ENCODE data around the gene ZBTB20.

ZBTB20 gene

DNA sequence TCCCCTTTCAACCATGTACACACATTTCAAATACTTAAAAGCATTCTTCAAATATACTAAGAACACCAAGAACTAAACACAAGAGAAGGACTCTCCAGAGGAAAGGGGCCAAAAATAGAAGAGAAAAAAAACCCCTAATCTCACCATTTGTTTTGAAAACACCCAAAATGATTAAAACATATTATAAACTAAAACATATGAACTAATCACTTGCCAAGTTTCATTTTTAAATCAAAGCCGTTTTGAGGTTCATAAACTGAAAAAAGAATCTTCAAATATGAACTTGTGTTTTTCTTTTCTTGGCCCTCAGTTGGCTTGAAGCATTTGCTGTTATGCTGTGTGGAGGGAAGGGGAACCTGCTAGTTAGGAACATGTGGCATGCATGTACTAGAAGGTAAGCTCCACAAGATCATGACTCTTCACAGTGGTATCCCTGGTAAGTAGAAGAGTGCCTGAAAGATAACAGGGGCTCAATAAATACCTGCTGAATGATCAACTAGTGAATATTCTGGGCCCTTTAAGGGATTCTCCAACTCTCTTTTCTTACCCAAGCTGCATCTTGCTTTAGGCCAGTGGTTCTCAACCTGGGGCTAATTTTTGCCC lies 628.8 kb downstream of the ZBTB20 start:
- no peak overlapping the region for H3K4me3 ChIP-seq (ENCODE audit: low read length)
- H3K27ac ChIP-seq (ENCODE audit: low read length), result no peak overlapping the region
- no CpG with 5 or more reads among the region's 1 CpG for WGBS (ENCODE audit: insufficient coverage, insufficient read length)
- no peak for DNase-seq (ENCODE audit: low read depth, low spot score)
- no peaks in the 10 kb centered on the region; the same call in 1 of the 2 replicates for H3K36me3 ChIP-seq (ENCODE audit: control insufficient read depth, insufficient read depth, low read length)
- no peaks in the 10 kb centered on the region for H3K4me1 ChIP-seq (ENCODE audit: control insufficient read depth, insufficient read depth, low read length)
- H3K9me3 ChIP-seq (ENCODE audit: control insufficient read depth, insufficient read depth, low read length), result no peaks in the 10 kb centered on the region
- H3K27me3 ChIP-seq (ENCODE audit: control insufficient read depth, insufficient read depth, low read length), result no peaks in the 10 kb centered on the region; the same call in 1 of the 2 replicates

DNA sequence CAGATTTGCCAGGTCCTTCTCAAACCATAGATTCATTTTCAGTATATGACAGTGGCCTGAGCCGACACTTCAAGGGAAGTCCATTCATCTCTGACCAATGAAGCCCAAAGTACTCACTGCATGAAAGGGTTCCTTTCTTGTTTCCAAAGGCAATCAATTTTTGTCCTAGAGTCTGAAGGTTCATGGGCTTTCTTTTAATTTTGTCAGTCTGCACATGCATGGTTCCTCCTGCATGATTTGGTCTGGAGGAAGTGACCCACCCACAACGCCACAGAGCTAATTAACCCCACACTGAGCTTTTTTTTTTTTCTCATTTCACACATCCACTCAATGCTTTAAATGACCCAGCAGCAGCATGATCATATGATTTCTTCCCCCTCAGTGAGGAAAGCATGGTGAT lies 636.9 kb downstream of the ZBTB20 start:
- Histone ChIP-seq H3K36me3 (ENCODE audit: control insufficient read depth, insufficient read depth, low read length) (no peaks in the 10 kb centered on the region; the same call in 1 of the 2 replicates), H3K4me1 (ENCODE audit: control insufficient read depth, insufficient read depth, low read length) (no peaks in the 10 kb centered on the region; the same call in 1 of the 2 replicates), H3K9me3 (ENCODE audit: control insufficient read depth, insufficient read depth, low read length) (no peaks in the 10 kb centered on the region), H3K27ac (ENCODE audit: low read length) (no peak overlapping the region), H3K27me3 (ENCODE audit: control insufficient read depth, insufficient read depth, low read length) (no peaks in the 10 kb centered on the region; the same call in 1 of the 2 replicates), H3K4me3 (ENCODE audit: low read length) (no peak overlapping the region)
- WGBS (ENCODE audit: insufficient coverage, insufficient read length), result no CpG with 5 or more reads among the region's 2 CpGs
- DNase-seq (ENCODE audit: low read depth, low spot score), result no peak

GRCh38 chr3:114509756-114510155 lies 637.3 kb downstream of the ZBTB20 start:
- no peak for DNase-seq (ENCODE audit: low read depth, low spot score)
- Histone ChIP-seq H3K9me3 (ENCODE audit: control insufficient read depth, insufficient read depth, low read length) (no peaks in the 10 kb centered on the region), H3K36me3 (ENCODE audit: control insufficient read depth, insufficient read depth, low read length) (no peaks in the 10 kb centered on the region; the same call in 1 of the 2 replicates), H3K4me3 (ENCODE audit: low read length) (no peak overlapping the region), H3K27ac (ENCODE audit: low read length) (no peak overlapping the region), H3K4me1 (ENCODE audit: control insufficient read depth, insufficient read depth, low read length) (no peaks in the 10 kb centered on the region; the same call in 1 of the 2 replicates), H3K27me3 (ENCODE audit: control insufficient read depth, insufficient read depth, low read length) (no peaks in the 10 kb centered on the region)
- WGBS (ENCODE audit: insufficient coverage, insufficient read length), result no CpG with 5 or more reads among the region's 5 CpGs

DNA sequence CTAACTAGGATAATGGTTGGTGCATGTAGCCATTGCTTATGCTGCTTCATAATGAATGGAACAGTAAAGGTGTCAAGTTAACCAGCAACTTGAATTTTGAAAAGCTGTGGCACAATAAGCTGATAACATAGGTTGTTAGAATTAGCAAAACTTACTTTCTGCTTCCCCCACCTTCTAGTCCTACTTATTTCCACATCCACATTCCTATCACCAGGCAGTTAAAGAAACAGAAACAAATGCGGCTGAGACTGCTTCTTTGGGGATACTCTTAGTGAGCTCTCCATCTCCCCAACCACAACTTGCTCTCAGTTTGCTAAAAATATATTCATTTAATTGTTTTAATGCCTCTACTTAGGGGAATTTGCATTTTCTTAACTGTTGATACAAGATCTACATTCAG lies 638.1 kb downstream of the ZBTB20 start:
- Histone ChIP-seq H3K36me3 (ENCODE audit: control insufficient read depth, insufficient read depth, low read length) (no peaks in the 10 kb centered on the region; the same call in 1 of the 2 replicates), H3K4me3 (ENCODE audit: low read length) (no peak overlapping the region), H3K4me1 (ENCODE audit: control insufficient read depth, insufficient read depth, low read length) (no peaks in the 10 kb centered on the region; the same call in 1 of the 2 replicates), H3K9me3 (ENCODE audit: control insufficient read depth, insufficient read depth, low read length) (no peaks in the 10 kb centered on the region), H3K27me3 (ENCODE audit: control insufficient read depth, insufficient read depth, low read length) (no peaks in the 10 kb centered on the region), H3K27ac (ENCODE audit: low read length) (no peak overlapping the region)
- no CpG with 5 or more reads among the region's 1 CpG for WGBS (ENCODE audit: insufficient coverage, insufficient read length)
- no peak for DNase-seq (ENCODE audit: low read depth, low spot score)

DNA sequence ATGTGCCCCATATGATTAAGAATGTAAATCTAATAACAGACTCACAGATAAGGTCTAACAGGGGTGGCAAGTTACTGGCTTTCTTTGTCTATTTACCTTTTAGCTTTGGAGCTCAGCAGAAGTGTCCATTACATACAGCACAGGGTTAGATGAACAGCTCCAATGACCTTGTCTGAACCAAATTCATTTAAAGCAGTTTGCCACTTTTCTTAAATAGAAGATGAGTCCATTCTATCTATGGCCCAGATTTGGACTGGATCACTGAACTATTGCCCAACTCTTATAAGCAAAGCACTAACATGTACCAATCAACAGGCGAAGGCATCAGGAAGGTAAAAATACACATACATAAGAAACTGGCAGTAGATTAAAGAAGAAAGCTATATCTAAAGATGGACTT lies 638.9 kb downstream of the ZBTB20 start:
- Histone ChIP-seq H3K4me1 (ENCODE audit: control insufficient read depth, insufficient read depth, low read length) (no peaks in the 10 kb centered on the region; the same call in 1 of the 2 replicates), H3K27me3 (ENCODE audit: control insufficient read depth, insufficient read depth, low read length) (no peaks in the 10 kb centered on the region), H3K4me3 (ENCODE audit: low read length) (no peak overlapping the region), H3K9me3 (ENCODE audit: control insufficient read depth, insufficient read depth, low read length) (no peaks in the 10 kb centered on the region), H3K27ac (ENCODE audit: low read length) (no peak overlapping the region), H3K36me3 (ENCODE audit: control insufficient read depth, insufficient read depth, low read length) (no peaks in the 10 kb centered on the region)
- no CpG with 5 or more reads among the region's 1 CpG for WGBS (ENCODE audit: insufficient coverage, insufficient read length)
- no peak for DNase-seq (ENCODE audit: low read depth, low spot score)

DNA sequence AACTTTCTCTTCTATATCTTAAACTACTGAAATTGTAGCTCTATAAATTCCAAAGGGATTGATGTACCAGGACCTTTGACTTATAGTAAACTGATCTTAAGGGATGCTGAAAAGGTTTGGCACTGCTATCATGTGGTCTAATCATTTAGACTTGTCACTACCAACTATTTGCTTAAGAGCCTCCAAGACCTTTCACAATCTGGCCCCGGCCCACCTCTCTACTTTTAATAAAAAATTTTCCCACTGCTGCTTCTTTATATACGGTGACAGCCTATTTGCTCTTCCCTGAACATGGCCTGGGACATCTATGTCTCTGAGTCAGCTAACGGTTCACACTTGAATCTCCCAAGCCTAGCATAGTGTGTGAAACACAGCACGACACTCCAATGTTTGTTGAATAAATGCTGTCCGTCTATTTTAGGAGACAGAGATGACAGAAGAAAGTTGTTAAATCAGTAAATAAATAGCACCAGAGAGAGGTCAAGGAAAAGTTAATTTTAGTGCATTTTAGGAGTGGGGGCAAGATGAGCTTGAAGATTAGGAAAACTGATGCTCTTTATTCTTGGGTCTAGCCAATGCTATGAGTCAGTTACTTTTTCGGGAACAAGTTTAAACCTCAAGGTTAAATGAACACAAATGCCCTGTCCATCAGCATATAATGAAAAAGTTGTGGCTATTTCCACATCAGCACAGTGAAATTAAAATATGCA lies 640.3 kb downstream of the ZBTB20 start:
- DNase-seq (ENCODE audit: low read depth, low spot score), result no peak
- Histone ChIP-seq H3K27ac (ENCODE audit: low read length) (no peak overlapping the region), H3K27me3 (ENCODE audit: control insufficient read depth, insufficient read depth, low read length) (no peaks in the 10 kb centered on the region), H3K4me3 (ENCODE audit: low read length) (no peak overlapping the region), H3K4me1 (ENCODE audit: control insufficient read depth, insufficient read depth, low read length) (no peaks in the 10 kb centered on the region; the same call in 1 of the 2 replicates), H3K36me3 (ENCODE audit: control insufficient read depth, insufficient read depth, low read length) (no peaks in the 10 kb centered on the region), H3K9me3 (ENCODE audit: control insufficient read depth, insufficient read depth, low read length) (no peaks in the 10 kb centered on the region)
- WGBS (ENCODE audit: insufficient coverage, insufficient read length), result no CpG with 5 or more reads among the region's 6 CpGs

DNA sequence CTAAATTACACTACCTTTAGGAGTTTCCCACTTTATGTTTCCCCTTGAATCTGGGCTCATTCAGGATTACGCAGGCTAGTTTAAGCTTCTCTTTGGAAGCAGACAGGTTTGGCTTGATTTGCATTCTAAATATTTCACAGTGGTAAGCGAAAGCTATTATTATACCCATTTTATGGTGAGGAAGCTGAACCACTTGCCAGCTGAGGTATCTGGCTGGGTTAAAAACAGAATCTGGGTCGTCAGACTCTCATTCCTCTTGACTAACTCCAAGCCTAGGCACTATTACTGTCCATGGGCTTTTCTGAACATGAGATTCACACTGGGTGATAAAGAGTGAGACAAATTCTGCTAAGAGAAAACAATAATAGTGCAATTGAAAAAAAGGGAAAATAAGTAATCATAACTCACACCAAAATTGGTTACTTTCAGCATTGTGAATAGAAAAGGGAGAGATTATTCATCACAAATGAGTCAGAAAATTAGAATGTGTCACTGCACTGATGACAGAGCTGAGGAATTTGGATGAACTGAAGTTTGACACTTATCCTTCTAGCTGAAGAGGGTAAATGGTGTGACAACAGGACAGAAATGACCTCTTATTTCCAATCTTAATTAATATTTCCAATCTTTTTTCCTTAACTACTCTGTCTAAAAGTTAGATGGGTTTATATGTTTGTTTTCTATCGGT lies 642.0 kb downstream of the ZBTB20 start:
- Histone ChIP-seq H3K36me3 (ENCODE audit: control insufficient read depth, insufficient read depth, low read length) (no peaks in the 10 kb centered on the region), H3K4me1 (ENCODE audit: control insufficient read depth, insufficient read depth, low read length) (no peaks in the 10 kb centered on the region; the same call in 1 of the 2 replicates), H3K4me3 (ENCODE audit: low read length) (no peak overlapping the region), H3K27me3 (ENCODE audit: control insufficient read depth, insufficient read depth, low read length) (no peaks in the 10 kb centered on the region), H3K27ac (ENCODE audit: low read length) (no peak overlapping the region), H3K9me3 (ENCODE audit: control insufficient read depth, insufficient read depth, low read length) (no peaks in the 10 kb centered on the region)
- DNase-seq (ENCODE audit: low read depth, low spot score), result no peak
- no CpG with 5 or more reads among the region's 4 CpGs for WGBS (ENCODE audit: insufficient coverage, insufficient read length)

GRCh38 chr3:114502204-114502603 lies 644.9 kb downstream of the ZBTB20 start:
- H3K4me1 ChIP-seq (ENCODE audit: control insufficient read depth, insufficient read depth, low read length), result 0 out of 2 replicates have a peak, but pooled peaks cover under 1% of the 10 kb centered on the region

DNA sequence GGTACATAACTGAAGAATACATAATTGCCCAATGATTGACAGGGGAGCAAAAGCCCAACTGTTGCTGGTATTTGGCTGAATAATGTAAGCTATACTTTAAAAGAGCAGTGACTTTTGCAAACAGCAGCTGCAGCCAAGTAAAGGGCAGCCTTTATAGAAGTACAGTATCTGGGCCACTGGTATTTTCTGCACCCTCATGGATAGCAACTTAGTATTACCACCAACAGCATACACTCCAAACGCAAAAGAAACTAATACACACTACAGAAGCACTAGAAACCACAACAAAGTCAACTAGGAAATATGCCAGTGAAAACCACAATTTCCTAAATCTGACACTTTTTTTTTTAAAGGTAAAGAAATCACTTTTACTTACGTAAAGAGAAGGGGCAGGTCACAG lies 647.1 kb downstream of the ZBTB20 start:
- Histone ChIP-seq H3K9me3 (ENCODE audit: control insufficient read depth, insufficient read depth, low read length) (no peaks in the 10 kb centered on the region), H3K27ac (ENCODE audit: low read length) (no peak overlapping the region), H3K36me3 (ENCODE audit: control insufficient read depth, insufficient read depth, low read length) (no peaks in the 10 kb centered on the region), H3K4me3 (ENCODE audit: low read length) (no peak overlapping the region), H3K27me3 (ENCODE audit: control insufficient read depth, insufficient read depth, low read length) (no peaks in the 10 kb centered on the region), H3K4me1 (ENCODE audit: control insufficient read depth, insufficient read depth, low read length) (0 out of 2 replicates have a peak, but pooled peaks cover 2% of the 10 kb centered on the region)
- no CpG with 5 or more reads among the region's 2 CpGs for WGBS (ENCODE audit: insufficient coverage, insufficient read length)
- no peak for DNase-seq (ENCODE audit: low read depth, low spot score)

More at GRCh38 chr3:114502204-114502603, 644.9 kb downstream of the ZBTB20 start:
- H3K36me3 ChIP-seq (ENCODE audit: control insufficient read depth, insufficient read depth, low read length), result no peaks in the 10 kb centered on the region
- H3K9me3 ChIP-seq (ENCODE audit: control insufficient read depth, insufficient read depth, low read length), result no peaks in the 10 kb centered on the region
- no peak overlapping the region for H3K27ac ChIP-seq (ENCODE audit: low read length)
- no peak for DNase-seq (ENCODE audit: low read depth, low spot score)
- WGBS (ENCODE audit: insufficient coverage, insufficient read length), result no CpG with 5 or more reads among the region's 1 CpG
- H3K27me3 ChIP-seq (ENCODE audit: control insufficient read depth, insufficient read depth, low read length), result no peaks in the 10 kb centered on the region
- no peak overlapping the region for H3K4me3 ChIP-seq (ENCODE audit: low read length)

- 0 out of 2 replicates have a peak, but pooled peaks cover 2% of the 10 kb centered on the region for H3K4me1 ChIP-seq (ENCODE audit: control insufficient read depth, insufficient read depth, low read length)
- no peak for DNase-seq (ENCODE audit: low read depth, low spot score)
- no peak overlapping the region for H3K27ac ChIP-seq (ENCODE audit: low read length)
- no peak overlapping the region for H3K4me3 ChIP-seq (ENCODE audit: low read length)
- no peaks in the 10 kb centered on the region for H3K36me3 ChIP-seq (ENCODE audit: control insufficient read depth, insufficient read depth, low read length)
- no peaks in the 10 kb centered on the region for H3K27me3 ChIP-seq (ENCODE audit: control insufficient read depth, insufficient read depth, low read length)
- no peaks in the 10 kb centered on the region for H3K9me3 ChIP-seq (ENCODE audit: control insufficient read depth, insufficient read depth, low read length)
- no CpG with 5 or more reads among the region's 8 CpGs for WGBS (ENCODE audit: insufficient coverage, insufficient read length)
Measured at GRCh38 chr3:114498539-114499370, 648.3 kb downstream of the ZBTB20 start.
